ENCODE data around the gene CD4.

The CD4 gene

DNA sequence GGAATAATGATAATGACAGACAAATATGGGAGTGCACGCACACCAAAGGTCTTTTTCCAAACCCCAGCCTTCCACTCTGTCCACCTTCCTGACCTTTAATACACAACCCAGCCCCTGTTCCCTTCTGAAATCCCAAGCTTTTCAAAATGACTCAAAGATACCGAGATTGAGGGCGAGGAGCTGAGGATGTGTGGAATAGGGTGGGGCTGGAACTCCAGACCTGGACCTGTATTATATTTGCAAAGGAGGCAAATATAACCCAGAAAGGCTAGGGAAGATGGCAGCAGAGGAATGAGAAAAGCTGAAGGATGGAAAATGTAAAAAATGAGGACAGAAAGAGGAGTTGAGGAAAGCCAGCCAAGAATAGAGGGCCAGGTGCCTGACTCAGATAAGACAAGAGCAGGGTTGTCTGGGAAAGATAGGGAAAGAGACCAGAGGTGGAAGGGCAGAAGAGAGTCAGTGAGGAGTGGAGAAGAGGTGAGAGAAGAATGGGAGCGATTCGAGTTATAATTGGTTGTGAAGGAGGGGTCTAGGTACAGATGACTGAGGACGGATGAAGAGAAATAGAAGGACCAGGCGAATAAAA is 24.2 kb upstream of the CD4 start:
- no peak for DNase-seq (ENCODE audit: low read depth in 2 of 2)

DNA sequence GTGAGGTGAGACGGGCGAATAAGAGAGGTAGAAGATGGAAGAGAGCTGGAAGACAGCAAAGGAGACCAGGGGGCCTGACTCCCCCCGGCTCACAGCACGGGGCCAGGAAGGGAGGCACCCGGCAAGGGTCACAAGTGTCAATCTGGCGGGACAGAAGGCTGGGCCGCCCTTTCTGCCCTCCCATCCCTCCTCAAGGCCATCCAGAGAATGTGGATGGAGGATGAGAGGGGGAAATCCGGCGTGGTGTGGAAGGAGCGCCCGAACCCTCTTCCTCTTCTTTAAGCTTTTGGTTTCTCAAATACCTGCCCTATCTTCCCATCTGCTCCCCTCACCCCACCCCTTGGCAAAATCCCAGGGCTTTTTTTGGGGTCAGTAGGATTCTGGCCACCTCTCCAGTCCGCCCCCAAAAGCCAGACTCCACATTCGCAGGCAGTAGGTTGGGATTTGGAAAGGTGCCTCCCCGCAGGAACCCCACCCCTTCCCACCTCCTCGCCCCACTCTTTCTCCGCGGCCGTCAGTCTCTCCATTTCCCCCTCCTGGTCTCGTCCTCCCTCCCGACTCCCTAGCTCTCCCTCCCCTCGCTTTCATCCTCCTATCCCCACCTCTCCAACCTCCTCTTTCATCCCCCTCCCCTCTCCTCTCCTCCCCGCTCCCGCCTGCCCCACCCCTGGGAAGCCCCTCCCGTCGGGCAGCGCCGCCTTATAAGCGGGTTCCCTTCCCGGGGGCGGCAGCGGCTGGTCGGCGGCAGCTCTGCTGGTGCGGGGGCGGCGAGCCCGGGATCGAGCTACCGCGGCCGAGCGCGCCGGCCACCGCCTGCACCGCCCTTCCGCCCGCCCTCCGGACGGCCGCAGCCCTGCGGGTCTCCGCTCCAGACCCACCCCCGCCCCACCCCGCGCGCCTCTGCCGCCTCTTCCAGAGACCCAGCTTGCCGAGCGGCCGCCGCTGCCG is 23.4 kb upstream of the CD4 start, which contains the start of gene PTMS:
PTMS (plus strand) TSS at position 730 of the 948 bp plus-strand sequence. CDS start 343 bp downstream, outside the sequence.
- no peak for DNase-seq (ENCODE audit: low read depth in 2 of 2)

DNA sequence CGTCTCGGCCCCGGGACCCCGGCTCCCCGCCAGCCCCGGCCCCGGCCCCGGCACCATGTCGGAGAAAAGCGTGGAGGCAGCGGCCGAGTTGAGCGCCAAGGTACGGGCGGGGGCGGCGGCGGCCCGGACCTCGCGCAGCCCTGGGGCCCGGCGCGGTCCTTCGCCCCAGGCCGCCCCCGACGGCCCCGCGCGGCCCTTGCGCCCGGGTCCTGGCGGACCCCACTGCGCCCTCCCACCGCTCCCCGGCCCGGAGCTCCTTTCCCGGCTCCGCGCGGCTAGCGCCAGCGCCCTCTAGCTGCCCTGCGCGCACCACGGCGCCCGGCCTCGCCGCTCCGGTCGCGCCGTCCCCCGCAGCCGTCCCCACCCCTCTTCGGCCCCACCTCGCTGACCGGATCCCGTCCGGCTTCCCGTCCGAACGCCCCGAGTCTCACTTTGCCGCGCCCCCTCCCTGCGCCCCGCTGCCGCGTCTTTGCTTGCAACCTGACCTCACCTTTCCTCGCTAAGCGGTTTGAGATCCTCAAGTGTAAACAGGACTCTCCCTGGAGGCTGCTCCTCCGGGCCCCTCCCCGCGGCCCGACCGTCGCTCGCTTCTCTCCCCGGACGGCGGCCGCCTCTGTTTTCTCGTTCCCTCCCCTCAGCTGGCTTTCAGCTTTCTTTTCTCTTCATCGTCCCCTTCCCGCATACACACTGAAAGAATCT is 22.5 kb upstream of the CD4 start:
- no peak for DNase-seq (ENCODE audit: low read depth in 2 of 2)

DNA sequence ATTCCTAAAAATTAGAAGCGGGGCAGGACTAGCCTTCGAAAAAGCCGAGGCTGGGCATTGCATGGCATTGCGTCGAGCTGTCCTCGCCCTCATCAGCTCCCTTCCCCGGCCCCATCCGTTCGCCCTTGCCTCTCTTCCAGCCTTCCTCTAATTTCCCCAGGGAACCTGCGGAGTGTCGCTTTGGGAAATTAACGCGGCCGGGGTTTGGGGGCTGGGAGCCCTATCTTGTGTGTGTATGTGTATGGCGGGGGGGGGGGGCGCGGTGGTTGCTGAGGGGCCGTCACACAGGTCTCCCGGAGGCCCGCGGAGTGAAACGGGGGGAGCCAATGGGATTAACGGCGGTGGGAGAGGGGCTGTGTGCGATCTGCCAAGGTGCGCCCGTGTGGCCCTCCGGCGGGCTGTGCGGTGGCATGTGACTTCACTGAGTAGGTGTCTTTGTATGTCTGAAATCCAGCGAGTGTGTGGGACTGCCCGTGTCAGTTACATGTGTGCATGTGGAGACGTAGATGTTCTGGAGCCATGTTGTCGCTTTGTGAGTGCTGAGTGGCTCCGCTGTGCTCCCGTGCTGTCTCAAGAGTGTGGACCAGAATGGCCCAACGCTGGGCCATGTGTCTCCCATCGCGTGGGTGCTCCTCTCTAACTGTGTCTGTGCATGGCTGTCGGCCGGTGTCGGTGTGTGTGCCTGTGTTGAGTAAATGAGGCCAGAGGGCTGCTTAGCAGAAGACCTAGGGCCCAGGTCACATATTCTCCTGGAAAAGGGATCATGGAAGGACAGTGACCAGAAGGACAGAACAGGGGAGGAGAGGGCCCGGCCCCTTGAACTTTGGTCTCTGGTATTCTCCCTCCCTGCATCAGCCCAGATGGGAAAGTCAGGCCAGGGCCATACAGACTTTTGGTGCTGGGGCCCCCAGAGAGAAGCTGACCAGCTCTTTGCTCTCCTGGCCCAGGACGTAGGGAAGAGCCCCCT is 21.7 kb upstream of the CD4 start:
- DNase-seq (ENCODE audit: low read depth in 2 of 2) = no peak

DNA sequence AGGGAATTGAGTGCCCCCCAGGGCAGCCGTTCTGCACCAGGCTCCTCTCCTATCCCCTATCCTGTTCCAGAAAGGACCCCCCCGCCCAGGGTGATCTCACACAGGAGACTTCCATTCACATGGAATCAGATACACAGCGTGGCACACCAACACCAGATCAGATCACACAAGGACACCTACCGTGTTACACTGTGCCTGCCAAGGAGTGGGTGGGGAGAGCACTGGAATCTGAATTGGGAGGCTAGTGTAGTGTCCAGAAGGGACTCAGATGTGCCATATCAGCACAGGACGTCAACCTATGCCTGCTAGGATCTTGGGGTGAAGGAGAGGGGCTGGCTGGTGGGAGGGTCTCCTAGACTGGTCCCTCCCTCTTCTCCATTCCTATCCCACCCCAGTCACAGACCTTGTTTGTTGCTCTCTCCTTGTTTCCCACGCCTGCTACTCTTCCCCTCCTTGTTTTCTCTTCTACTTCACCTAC is 20.9 kb upstream of the CD4 start:
- no peak for DNase-seq (ENCODE audit: low read depth in 2 of 2)

DNA sequence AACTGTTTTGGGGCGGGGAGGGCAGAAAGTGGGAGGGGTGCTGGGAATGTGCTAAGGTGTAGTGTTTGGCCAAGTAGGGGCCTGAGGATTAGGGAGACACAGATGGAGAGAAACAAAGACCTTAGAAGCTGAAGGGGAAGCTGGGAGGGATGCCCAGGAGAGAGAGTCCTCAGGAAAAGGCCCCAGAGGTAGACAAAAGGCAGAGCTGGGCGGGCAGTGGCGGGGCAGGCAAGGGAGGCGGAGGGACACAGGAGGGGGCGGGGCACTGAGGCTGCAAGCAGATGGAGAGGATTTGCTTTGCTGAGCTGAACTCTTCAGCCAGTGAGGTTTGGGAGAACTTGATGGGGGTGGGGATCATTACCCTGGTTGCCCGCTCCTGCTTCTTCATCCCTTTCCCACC is 20.3 kb upstream of the CD4 start:
- no peak for DNase-seq (ENCODE audit: low read depth in 2 of 2)

DNA sequence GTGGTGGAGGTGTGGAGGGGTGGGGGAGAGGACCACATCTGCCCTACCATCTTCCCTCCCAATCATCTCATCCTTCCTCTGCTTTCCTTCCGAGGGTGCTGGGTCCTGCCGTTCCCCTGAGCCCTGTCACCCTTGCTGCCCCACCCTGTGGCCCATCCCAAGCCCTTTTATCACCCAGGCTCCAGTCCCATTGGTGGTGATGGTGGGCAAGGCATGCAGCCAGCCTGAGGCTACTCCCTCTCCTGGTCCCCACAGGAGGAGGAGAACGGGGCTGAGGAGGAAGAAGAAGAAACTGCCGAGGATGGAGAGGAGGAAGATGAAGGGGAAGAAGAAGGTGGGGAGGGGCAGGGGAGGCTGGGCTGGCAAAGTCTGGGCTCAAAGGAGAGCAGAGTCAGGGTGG is 19.7 kb upstream of the CD4 start:
- no peak for DNase-seq (ENCODE audit: low read depth in 2 of 2)

DNA sequence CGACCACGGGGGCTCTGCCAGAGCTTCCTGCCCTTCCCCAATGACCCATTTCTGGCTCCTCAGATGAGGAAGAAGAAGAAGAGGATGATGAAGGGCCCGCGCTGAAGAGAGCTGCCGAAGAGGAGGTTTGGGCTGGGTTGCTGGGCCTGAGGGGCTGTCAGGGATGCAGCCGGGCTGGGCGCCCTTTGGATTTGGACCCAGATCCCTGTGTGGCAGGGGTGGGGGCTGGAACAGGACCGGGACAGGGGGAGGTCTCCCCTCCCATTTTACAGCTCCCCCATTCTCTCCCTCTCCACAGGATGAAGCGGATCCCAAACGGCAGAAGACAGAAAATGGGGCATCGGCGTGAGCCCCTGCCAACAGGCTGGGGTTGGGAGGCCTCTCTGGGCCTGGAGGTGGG is 19.2 kb upstream of the CD4 start:
- no peak for DNase-seq (ENCODE audit: low read depth in 2 of 2)

DNA sequence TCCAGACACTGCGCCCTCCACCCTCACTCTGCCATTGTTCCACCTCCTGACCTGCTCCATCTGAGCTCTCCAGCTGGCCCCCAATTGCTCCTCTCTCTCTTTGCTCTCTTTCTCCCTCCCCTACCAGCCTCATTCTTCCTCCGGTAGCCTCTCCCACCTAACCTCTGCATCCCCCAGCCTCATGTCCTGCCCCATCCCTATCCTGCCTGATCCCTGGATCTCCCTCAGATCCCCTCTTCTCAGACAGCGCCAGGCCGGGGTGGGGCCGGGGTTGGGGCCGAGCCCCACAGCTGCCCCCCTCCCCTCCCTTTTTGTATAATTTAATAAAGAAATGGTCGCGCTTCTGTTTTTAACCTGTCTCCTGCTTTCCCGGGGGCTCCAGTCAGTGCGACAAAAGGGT is 18.7 kb upstream of the CD4 start:
- no peak for DNase-seq (ENCODE audit: low read depth in 2 of 2)

DNA sequence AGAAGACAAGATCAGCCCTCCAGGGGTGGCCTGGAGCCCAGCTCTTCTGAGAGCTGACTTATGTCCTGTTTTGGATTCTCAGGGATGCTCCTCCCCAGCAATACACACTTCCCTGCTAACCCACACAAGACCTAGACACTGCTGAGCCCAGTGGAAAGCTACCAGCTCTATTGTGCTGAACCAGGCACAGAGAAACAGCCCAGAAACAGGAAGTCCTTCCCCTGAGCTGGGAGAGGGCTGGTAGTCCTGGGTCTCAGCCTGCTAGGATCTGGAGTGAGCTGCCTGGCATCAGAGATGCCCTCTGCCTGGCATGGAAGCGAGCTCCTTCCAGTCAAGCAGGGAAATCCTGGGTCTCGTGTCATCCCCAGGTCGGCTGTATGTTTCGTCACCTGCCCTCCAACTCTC is 18.2 kb upstream of the CD4 start:
- DNase-seq (ENCODE audit: low read depth in 2 of 2) = no peak

DNA sequence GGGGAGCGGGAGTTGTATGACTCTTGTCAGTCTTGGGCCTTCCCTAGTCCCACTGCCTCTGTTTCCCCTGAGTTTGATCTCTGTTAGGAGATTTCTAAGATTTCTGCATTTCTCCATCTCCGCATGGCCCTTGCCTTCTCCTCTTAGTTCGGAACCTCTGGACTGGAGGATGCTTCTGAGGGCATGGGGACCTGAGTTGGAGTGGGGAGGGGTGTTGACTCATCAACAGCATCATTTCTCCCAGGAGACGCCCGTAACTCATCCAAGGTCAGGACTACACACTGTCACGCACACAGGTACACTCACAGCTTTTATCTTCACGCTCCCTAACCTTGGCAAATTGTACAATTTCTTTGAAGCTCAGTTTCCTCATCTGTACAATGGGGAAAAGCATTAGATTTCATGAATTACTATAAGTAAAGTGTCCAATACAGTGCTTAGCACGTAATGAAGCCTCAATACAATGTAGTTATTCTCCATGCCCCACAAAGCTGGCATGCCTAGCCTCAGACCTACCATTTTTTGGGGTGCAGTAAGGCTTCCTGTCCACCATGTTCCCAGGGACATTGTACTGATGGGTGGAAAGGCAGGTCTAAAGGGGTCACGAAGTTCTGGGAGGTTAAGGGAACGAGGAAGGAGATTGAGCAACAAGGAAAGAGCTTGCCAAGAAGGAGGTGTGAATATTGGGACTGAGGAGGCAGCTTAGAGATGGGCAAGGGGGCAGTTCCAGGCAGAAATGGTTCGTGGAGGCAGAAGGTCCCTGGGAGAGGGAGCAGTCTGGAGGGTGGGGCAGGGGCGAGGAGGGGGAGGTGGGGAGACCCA is 17.6 kb upstream of the CD4 start:
- DNase-seq (ENCODE audit: low read depth in 2 of 2) = no peak

DNA sequence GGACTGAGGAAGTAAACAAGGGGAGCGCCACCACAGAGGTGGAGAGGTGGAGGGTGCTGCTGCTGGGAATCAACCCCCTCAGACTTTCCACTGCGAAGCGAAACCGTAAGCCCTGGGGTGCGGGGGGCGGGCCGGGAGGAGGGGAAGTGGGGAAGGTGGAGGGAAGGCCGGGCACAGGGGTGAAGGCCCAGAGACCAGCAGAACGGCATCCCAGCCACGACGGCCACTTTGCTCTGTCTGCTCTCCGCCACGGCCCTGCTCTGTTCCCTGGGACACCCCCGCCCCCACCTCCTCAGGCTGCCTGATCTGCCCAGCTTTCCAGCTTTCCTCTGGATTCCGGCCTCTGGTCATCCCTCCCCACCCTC is 17.0 kb upstream of the CD4 start, which contains the start of gene LAG3:
LAG3 (plus strand) TSS at position 190 of the 365 bp plus-strand sequence. CDS start 333 bp downstream, outside the sequence.
- DNase-seq (ENCODE audit: low read depth in 2 of 2) = peak; percentile 72 to 76

DNA sequence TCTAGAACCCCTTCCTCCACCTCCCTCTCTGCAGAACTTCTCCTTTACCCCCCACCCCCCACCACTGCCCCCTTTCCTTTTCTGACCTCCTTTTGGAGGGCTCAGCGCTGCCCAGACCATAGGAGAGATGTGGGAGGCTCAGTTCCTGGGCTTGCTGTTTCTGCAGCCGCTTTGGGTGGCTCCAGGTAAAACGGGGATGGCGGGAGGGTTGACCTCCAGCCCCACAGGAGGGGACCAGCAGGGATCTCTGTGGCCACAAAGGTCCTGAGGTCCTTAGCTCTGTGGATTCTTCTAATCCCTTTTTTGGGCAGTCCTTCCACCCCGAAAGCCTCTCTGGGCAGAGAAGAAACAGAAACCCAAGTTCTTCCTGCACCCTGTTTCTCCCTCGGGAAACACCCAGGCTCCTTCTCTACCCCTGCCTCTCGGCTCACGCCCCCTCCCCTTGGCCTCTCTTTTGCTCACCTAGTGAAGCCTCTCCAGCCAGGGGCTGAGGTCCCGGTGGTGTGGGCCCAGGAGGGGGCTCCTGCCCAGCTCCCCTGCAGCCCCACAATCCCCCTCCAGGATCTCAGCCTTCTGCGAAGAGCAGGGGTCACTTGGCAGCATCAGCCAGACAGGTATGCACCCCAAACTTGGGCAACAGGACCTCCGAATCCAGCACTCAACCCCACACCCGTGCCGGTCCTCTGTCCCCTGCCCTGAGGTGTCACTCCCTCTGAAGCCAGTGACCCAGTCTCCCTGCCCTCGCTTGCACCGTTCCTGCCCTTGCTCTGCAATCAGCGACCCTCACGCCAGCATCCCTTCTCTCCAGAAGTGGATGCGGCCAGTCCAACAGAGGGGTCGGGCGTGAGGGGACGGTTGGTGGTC is 16.4 kb upstream of the CD4 start:
- no peak for DNase-seq (ENCODE audit: low read depth in 2 of 2)

DNA sequence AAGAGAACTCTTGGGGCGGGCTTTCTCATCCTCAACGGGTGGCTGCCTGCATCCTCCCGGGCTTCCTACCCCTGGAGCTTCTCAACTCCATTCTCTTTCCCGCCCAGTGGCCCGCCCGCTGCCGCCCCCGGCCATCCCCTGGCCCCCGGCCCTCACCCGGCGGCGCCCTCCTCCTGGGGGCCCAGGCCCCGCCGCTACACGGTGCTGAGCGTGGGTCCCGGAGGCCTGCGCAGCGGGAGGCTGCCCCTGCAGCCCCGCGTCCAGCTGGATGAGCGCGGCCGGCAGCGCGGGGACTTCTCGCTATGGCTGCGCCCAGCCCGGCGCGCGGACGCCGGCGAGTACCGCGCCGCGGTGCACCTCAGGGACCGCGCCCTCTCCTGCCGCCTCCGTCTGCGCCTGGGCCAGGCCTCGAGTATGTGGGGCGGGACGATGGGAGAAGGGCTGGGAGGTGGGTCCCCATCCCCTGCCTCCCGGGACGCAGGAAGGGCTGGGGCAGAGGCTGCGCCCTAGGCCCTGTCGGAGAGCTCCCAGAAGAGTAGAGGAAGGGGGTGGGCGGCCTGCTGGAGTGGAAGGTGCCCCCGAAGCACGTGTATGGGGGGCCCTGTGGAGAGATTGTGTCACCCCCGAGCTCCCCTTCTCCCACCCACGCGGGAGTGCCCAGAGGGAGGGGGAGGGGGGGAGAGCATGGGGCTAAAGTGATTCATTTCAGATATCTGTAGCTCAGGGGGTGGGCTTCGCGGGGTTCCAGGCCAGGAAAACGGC is 15.6 kb upstream of the CD4 start:
- DNase-seq (ENCODE audit: low read depth in 2 of 2) = peak; percentile 73 to 78

DNA sequence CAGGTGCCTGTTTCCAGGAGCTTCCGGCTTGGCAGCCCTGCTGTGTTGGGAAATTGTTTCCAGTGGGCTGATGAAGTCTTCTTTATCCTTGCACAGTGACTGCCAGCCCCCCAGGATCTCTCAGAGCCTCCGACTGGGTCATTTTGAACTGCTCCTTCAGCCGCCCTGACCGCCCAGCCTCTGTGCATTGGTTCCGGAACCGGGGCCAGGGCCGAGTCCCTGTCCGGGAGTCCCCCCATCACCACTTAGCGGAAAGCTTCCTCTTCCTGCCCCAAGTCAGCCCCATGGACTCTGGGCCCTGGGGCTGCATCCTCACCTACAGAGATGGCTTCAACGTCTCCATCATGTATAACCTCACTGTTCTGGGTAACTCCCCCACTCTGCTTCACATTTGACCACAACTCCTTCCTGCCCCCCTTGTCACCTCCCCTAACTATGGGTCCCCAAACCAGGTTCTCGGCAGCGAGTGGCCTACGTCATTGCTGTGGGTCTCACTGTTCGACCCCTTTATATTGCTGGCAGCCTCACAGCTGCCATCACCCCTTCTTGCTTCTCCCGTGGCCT is 14.7 kb upstream of the CD4 start:
- no peak for DNase-seq (ENCODE audit: low read depth in 2 of 2)

DNA sequence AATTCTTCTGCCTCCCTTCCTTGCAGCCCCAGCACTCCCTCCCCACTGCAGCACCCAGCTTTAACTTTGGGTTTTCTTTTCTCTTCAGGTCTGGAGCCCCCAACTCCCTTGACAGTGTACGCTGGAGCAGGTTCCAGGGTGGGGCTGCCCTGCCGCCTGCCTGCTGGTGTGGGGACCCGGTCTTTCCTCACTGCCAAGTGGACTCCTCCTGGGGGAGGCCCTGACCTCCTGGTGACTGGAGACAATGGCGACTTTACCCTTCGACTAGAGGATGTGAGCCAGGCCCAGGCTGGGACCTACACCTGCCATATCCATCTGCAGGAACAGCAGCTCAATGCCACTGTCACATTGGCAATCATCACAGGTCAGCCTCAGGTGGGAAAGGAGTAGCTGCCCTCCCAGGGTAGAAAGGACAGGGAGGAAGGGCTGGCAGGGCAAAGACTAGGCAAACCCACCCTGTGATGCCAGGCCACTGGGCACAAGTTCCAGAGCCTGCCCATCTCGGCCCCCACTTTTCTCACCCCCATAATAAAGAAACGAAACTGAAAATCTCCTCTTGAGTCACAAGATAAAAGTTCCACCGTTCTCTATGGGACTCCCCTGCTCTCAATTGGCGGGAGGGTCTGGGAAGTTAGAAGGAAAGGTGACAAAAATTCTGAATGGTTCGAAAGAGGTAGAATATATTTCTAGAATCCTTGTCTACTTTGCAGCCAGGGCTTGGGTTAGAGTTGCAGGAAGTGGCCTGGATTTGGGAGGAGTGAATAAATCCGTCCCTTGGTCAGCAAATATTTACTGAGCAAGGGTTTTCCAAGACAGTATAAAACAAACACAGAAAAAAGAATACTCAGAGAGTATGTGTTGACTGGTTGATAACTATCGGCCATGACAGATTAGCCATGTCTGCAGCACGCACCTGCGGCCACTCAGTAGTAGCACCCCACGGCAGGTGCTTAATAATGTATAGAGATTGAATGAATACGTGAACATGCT is 13.8 kb upstream of the CD4 start:
- DNase-seq (ENCODE audit: low read depth in 2 of 2) = no peak

DNA sequence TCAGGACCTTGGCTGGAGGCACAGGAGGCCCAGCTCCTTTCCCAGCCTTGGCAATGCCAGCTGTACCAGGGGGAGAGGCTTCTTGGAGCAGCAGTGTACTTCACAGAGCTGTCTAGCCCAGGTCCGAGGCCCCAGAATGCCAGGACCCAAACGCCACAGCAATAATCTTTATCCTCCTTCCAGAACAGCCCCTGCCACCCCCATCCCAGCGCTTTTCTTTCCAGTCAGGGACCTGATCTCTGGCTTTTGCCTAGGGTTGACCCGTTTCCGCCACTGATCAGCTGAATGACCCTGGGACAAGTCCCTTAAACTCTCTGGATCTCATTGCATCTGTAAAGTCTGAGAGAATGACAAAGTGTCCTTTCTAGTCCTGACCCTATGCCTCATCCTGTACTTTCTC is 11.9 kb upstream of the CD4 start:
- DNase-seq (ENCODE audit: low read depth in 2 of 2) = no peak

All from stimulated activated CD8-positive, alpha-beta memory T cell treated with anti-CD3 and anti-CD28 coated beads, Interleukin-2, amount 100 ng/mL, for 48 hours (primary cell).